Dedifferentiated amniotic fluid mesenchymal stem cell (primary cell): ENCODE results near the gene BCL2A1.
"Not testable (repeated sequence)": the region's sequence is repeated elsewhere in the genome, so short reads cannot be mapped to it uniquely, and the experiment has no call there.

Experiments used
- DNase-seq: peaks from one replicate; pipeline ENCODE4 v3.0.0-alpha.2; 2016; ENCODE audit errors: extremely low spot score

Gene BCL2A1

GRCh38 chr15:79923515-79924169 is 47.4 kb downstream of the BCL2A1 start:
- peak; percentile 78 for DNase-seq

- peak; percentile 24 for DNase-seq
Measured at GRCh38 chr15:79923079-79923514, 47.9 kb downstream of the BCL2A1 start.

GRCh38 chr15:79922512-79923078 is 48.4 kb downstream of the BCL2A1 start:
- no peak for DNase-seq

GRCh38 chr15:79919749-79920511 is 51.1 kb downstream of the BCL2A1 start:
- DNase-seq, result no peak

- DNase-seq, result no peak
Measured at GRCh38 chr15:79919090-79919748, 51.8 kb downstream of the BCL2A1 start.

- no peak for DNase-seq
Measured at GRCh38 chr15:79918278-79918677, 52.7 kb downstream of the BCL2A1 start.

- no peak for DNase-seq
Measured at GRCh38 chr15:79916502-79917132, 54.4 kb downstream of the BCL2A1 start.

- not testable (repeated sequence) for DNase-seq
Measured at GRCh38 chr15:79915776-79916501, 55.1 kb downstream of the BCL2A1 start.

GRCh38 chr15:79914728-79915127 is 56.3 kb downstream of the BCL2A1 start:
- no peak for DNase-seq
